Measurements from ENCODE around the gene IRF5.

DNA sequence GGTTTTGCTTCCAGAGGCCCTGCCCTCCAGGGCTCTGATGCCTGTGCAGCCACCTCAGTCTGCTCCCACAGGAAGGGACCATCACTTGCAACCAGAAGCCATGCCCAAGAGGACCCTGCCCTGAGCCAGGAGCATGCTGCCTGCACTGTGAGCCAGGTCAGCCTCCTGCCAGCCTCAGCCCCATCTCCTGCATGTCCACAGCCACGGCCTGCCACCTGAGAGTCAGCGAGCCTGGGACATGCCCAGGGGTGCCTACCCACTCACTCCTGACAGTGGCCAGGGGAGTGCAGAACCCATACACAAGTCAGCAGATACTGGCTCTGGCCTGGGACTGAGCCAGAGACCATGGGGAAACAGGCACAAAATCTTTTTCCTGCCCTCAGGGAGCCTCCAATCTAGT lies 20.6 kb upstream of the IRF5 start:
- TF ChIP-seq, protein P1, sequence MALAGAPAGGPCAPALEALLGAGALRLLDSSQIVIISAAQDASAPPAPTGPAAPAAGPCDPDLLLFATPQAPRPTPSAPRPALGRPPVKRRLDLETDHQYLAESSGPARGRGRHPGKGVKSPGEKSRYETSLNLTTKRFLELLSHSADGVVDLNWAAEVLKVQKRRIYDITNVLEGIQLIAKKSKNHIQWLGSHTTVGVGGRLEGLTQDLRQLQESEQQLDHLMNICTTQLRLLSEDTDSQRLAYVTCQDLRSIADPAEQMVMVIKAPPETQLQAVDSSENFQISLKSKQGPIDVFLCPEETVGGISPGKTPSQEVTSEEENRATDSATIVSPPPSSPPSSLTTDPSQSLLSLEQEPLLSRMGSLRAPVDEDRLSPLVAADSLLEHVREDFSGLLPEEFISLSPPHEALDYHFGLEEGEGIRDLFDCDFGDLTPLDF (CRISPR knock-in tag; IDR thresholded peaks at IDR 0.05) = no peak
- no peak for TF ChIP-seq NR1H2 (CRISPR knock-in tag; IDR thresholded peaks at IDR 0.05)
- no peak for TF ChIP-seq TP53 (CRISPR knock-in tag; IDR thresholded peaks at IDR 0.05)
- TF ChIP-seq CBFB (CRISPR knock-in tag; IDR thresholded peaks at IDR 0.05; ENCODE audit: low read depth) = no peak
- TF ChIP-seq, protein P2, sequence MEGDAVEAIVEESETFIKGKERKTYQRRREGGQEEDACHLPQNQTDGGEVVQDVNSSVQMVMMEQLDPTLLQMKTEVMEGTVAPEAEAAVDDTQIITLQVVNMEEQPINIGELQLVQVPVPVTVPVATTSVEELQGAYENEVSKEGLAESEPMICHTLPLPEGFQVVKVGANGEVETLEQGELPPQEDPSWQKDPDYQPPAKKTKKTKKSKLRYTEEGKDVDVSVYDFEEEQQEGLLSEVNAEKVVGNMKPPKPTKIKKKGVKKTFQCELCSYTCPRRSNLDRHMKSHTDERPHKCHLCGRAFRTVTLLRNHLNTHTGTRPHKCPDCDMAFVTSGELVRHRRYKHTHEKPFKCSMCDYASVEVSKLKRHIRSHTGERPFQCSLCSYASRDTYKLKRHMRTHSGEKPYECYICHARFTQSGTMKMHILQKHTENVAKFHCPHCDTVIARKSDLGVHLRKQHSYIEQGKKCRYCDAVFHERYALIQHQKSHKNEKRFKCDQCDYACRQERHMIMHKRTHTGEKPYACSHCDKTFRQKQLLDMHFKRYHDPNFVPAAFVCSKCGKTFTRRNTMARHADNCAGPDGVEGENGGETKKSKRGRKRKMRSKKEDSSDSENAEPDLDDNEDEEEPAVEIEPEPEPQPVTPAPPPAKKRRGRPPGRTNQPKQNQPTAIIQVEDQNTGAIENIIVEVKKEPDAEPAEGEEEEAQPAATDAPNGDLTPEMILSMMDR (IDR thresholded peaks at IDR 0.05) = no peak
- TF ChIP-seq ZNF121 (CRISPR knock-in tag; IDR thresholded peaks at IDR 0.05) = no peak
- TF ChIP-seq SMAD3 (CRISPR knock-in tag; IDR thresholded peaks at IDR 0.05; ENCODE audit: borderline replicate concordance) = no peak
- TF ChIP-seq, protein P3, sequence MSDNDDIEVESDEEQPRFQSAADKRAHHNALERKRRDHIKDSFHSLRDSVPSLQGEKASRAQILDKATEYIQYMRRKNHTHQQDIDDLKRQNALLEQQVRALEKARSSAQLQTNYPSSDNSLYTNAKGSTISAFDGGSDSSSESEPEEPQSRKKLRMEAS (CRISPR knock-in tag; IDR thresholded peaks at IDR 0.05) = no peak
- TF ChIP-seq, protein P4, sequence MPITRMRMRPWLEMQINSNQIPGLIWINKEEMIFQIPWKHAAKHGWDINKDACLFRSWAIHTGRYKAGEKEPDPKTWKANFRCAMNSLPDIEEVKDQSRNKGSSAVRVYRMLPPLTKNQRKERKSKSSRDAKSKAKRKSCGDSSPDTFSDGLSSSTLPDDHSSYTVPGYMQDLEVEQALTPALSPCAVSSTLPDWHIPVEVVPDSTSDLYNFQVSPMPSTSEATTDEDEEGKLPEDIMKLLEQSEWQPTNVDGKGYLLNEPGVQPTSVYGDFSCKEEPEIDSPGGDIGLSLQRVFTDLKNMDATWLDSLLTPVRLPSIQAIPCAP (CRISPR knock-in tag; IDR thresholded peaks at IDR 0.05) = no peak
- TF ChIP-seq, protein P5, sequence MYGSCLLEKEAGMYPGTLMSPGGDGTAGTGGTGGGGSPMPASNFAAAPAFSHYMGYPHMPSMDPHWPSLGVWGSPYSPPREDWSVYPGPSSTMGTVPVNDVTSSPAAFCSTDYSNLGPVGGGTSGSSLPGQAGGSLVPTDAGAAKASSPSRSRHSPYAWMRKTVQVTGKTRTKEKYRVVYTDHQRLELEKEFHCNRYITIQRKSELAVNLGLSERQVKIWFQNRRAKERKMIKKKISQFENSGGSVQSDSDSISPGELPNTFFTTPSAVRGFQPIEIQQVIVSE (CRISPR knock-in tag; IDR thresholded peaks at IDR 0.05; ENCODE audit: borderline replicate concordance) = no peak
- TF ChIP-seq MXD4 (CRISPR knock-in tag; IDR thresholded peaks at IDR 0.05; ENCODE audit: borderline replicate concordance) = no peak
